Cardiac septum (tissue), 1 donor: Measurements from ENCODE around the gene ASIP. TPM values are rescaled to one million over a fixed set of nuclear protein-coding genes. Genes with fewer than 3 reads are reported as not detected.

Source experiments
- DNase-seq: peaks from one replicate; pipeline ENCODE4 v3.0.0-alpha.2; 2020; ENCODE audit warnings: low spot score
- intact Hi-C: fragments of 100-400 bp; cut with DNase I; formaldehyde crosslinking; loops from one replicate; pipeline ENCODE4 v1.14.0; 2022
- total RNA-seq: library from RNA; stranded (reverse); fragmentation: NEBNext Ultra II Directional; extraction: Animal tissue kit (Norgen Biotek cat#: 25700); gene quantifications from one replicate; pipeline ENCODE4 v1.2.1, GENCODE V29; 2021
- donor health status: DM: no; HTN: no; CAD: no.

Gene ASIP
- total RNA-seq, 1 donor from 2014 or later, result 10.5 TPM

GRCh38 chr20:34302723-34303533 lies 61.7 kb downstream of the ASIP start, which contains the start of gene AHCY:
Gene AHCY, minus strand, starts transcription at chr20:34303355. Its CDS starts 85 bp downstream, at chr20:34303270.
- intact Hi-C loops, result loop anchor here (2.0 to 5.0 kb wide), 2 partner anchors 36 to 60 kb away; partner anchors contain the start of gene ITCH

GRCh38 chr20:34305333-34306230 lies 64.4 kb downstream of the ASIP start:
- no peak for DNase-seq
- intact Hi-C loops, result no loop called here

More at GRCh38 chr20:34302723-34303533, 61.7 kb downstream of the ASIP start, which contains the start of gene AHCY:
- DNase-seq, result peak; percentile 98

DNA sequence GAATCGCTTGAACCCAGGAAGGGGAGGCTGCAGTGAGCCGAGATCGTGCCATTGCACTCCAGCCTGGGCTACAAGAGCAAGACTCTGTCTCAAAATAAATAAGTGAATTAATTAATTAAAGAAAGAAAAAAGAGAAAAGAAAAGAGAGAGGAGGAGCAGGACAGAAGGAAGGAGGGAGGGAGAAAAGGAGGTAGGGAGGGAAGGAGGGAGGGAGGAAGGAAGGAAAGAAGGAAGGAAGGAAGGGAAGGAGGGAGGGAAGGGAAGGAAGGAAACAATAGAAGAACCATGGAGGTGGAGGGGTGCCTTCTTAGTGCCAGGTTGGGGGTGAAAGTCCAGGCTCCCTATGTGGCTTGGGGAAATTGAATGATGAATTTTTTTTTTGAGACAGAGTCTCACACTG lies 68.5 kb downstream of the ASIP start:
- intact Hi-C loops, result loop anchor here (5.0 to 10.0 kb wide), 3 partner anchors 168 to 395 kb away; partner anchors contain the start of gene TP53INP2
- DNase-seq, result no peak

DNA sequence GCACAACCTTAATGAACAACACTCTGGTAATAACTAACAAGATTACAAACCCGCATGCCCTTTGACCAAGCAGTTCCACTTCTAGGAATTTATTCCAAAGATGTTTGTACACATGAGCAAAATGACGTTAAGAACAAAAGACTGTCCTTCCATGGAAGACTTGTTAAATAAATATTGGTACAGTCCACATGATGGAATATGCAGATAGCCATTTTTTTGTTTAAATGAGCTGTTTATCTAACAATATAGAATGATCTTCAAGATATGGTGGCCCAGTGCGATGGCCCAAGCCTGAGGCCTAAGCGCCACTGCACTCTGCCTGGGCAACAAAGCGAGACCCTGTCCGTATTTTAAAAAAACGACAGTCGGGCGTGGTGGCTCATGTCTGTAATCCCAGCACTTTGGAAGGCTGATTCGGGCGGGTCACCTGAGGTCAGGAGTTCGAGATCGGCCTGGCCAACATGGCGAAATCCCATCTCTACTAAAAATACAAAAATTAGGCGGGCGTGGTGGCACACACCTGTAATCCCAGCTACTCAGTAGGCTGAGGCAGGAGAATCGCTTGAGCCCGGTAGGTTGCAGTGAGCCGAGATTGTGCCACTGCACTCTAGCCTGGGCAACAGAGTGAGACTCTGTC lies 69.4 kb downstream of the ASIP start:
- no peak for DNase-seq
- intact Hi-C loops, result loop anchor here (5.0 to 10.0 kb wide), 3 partner anchors 167 to 394 kb away; partner anchors contain the start of gene TP53INP2

DNA sequence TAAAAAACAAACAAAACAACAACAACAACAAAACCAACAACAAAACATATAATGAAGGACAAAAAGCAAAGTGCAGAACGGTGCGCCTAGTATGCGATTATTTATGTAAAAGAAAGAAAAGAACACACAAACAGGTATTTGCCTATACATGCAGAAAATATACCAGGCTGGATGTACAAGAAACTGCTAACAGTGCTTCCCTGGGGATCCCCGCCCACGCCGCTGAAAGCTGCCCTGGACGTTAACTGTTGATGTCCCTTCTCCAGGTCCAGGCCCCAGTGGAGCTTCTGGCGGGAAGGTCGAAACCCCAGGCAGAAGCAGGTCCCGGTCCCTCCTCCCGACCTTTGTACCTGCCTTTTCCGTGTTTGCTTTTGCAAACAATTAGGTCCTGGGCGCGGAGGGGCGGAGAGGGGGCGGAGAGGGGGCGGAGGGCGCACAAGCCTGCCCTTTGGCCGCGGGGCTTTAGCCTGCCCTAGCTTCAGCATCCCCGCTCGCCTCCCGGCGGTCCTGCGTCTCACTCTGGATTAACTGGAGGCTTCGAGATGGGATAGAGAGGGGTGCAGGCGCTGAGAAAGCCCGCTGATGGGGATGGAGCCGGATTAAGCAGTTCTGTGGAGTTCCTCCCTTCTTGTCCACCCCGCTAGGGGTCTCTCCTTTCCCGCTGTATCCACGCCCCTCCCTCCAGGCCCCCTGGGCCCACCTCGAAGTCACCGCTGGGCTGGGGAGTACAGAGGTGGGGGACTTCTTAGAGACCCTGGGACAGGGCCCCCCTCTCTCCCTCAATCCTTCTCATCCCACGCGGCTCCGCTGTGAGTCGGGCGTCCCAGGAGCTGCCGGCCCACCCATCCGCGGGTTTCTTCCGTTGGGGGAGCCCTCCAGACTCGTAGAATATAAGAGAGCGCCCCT lies 70.1 kb downstream of the ASIP start:
- intact Hi-C loops, result loop anchor here (5.0 to 10.0 kb wide), 3 partner anchors 166 to 393 kb away; partner anchors contain the start of gene TP53INP2
- DNase-seq, result no peak

DNA sequence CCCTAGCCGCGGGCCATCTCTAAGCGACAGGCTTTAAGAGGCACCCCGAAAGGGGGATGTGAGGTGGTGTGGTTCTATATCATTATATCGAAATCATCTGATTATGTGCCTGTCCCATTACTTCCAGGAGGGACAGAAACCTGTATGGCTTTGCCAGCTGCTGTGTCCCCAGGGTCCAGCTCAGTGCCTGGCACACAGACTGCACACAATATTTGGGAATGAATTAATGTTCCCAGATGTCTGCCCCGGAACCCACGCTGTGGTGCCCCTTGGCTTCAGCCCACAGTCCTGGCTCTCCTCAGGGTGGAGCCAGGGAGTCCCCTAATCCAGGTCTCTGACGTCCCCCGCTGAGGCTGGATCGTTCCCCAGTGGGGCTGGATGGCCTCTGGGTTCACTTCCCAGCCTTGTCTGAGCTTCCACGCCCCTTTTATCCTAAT lies 70.8 kb downstream of the ASIP start:
- intact Hi-C loops, result loop anchor here (5.0 to 10.0 kb wide), 3 partner anchors 165 to 393 kb away; partner anchors contain the start of gene TP53INP2
- DNase-seq, result no peak

GRCh38 chr20:34312544-34313217 lies 71.5 kb downstream of the ASIP start:
- intact Hi-C loops, result loop anchor here (5.0 to 10.0 kb wide), 3 partner anchors 165 to 392 kb away; partner anchors contain the start of gene TP53INP2
- peak; percentile 95 for DNase-seq

DNA sequence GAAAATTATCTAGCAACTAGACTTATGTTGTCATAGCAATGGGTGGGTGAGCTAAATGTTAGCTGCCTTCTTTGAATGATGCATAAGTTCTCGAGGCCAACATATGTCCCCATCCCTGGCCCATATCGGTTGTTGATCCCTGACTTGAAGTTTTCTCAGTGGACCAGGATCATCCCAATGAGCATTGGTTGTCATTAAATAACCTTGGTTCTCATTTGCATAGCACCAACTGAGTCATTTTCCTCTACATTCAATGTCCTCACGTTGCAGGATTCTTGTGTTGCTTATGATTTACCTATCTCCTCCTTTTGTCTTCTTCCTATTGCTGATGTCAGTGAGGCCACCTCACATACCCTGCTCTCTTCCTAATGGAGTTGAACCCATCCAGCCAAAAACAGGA lies 74.0 kb downstream of the ASIP start:
- intact Hi-C loops, result loop anchor here (10.0 kb wide), 1 partner anchor 390 kb away; the partner anchor contains the start of gene TP53INP2
- DNase-seq, result no peak

GRCh38 chr20:34316196-34316814 lies 75.1 kb downstream of the ASIP start:
- DNase-seq, result no peak
- intact Hi-C loops, result loop anchor here (10.0 kb wide), 1 partner anchor 388 kb away; the partner anchor contains the start of gene TP53INP2

Other genes starting within 250 kb of the ASIP start
- 110 TPM for gene RALY, start 247.5 kb upstream of the ASIP start, total RNA-seq
- 38.3 TPM for gene EIF2S2, start 129.2 kb upstream of the ASIP start, total RNA-seq
- gene AHCY, start 61.9 kb downstream of the ASIP start, total RNA-seq, result 45.7 TPM
- gene ITCH, start 121.8 kb downstream of the ASIP start, total RNA-seq, result 36.4 TPM